Fibroblast of gingiva (primary cell): ENCODE results near the gene STXBP3.
"Not testable (repeated sequence)": the region's sequence is repeated elsewhere in the genome, so short reads cannot be mapped to it uniquely, and the experiment has no call there.

Source experiments
- DNase-seq: peaks from one replicate; pipeline ENCODE4 v3.0.0-alpha.2; 2011; ENCODE audit warnings: low read depth

Gene STXBP3

GRCh38 chr1:108728327-108728923 lies 18.0 kb upstream of the STXBP3 start:
- no peak for DNase-seq

GRCh38 chr1:108729481-108729880 lies 17.0 kb upstream of the STXBP3 start:
- no peak for DNase-seq

GRCh38 chr1:108732398-108732797 lies 14.1 kb upstream of the STXBP3 start:
- no peak for DNase-seq

GRCh38 chr1:108734171-108734865 lies 12.2 kb upstream of the STXBP3 start:
- no peak for DNase-seq

- DNase-seq: no peak
Observed at GRCh38 chr1:108742253-108742652, 4.2 kb upstream of the STXBP3 start.

GRCh38 chr1:108745980-108746381 lies 493 bp upstream of the STXBP3 start:
- no peak for DNase-seq

- peak; percentile 85 for DNase-seq
Observed at GRCh38 chr1:108747171-108747850, 837 bp downstream of the STXBP3 start.

GRCh38 chr1:108747898-108748297 lies 1.4 kb downstream of the STXBP3 start:
- DNase-seq: no peak

- no peak for DNase-seq
Observed at GRCh38 chr1:108749081-108749480, 2.6 kb downstream of the STXBP3 start.

GRCh38 chr1:108750476-108751181 lies 4.2 kb downstream of the STXBP3 start:
- no peak for DNase-seq

GRCh38 chr1:108753363-108753762 lies 6.9 kb downstream of the STXBP3 start:
- DNase-seq: no peak

GRCh38 chr1:108758796-108759195 lies 12.3 kb downstream of the STXBP3 start:
- no peak for DNase-seq

GRCh38 chr1:108767115-108767514 lies 20.6 kb downstream of the STXBP3 start:
- no peak for DNase-seq

GRCh38 chr1:108767708-108768107 lies 21.2 kb downstream of the STXBP3 start:
- no peak for DNase-seq

GRCh38 chr1:108777839-108778238 lies 31.4 kb downstream of the STXBP3 start:
- DNase-seq: no peak

GRCh38 chr1:108779455-108779854 lies 33.0 kb downstream of the STXBP3 start:
- no peak for DNase-seq

GRCh38 chr1:108780937-108781574 lies 34.6 kb downstream of the STXBP3 start:
- DNase-seq: no peak

- DNase-seq: not testable (repeated sequence)
Observed at GRCh38 chr1:108781575-108781944, 35.1 kb downstream of the STXBP3 start.

GRCh38 chr1:108785264-108785663 lies 38.8 kb downstream of the STXBP3 start:
- DNase-seq: no peak

GRCh38 chr1:108785880-108786279 lies 39.4 kb downstream of the STXBP3 start:
- DNase-seq: no peak

- no peak for DNase-seq
Observed at GRCh38 chr1:108791790-108792189, 45.3 kb downstream of the STXBP3 start.

- no peak for DNase-seq
Observed at GRCh38 chr1:108792420-108792819, 45.9 kb downstream of the STXBP3 start.
